Measurements from ENCODE around the gene HSPA1L.

Gene HSPA1L

DNA sequence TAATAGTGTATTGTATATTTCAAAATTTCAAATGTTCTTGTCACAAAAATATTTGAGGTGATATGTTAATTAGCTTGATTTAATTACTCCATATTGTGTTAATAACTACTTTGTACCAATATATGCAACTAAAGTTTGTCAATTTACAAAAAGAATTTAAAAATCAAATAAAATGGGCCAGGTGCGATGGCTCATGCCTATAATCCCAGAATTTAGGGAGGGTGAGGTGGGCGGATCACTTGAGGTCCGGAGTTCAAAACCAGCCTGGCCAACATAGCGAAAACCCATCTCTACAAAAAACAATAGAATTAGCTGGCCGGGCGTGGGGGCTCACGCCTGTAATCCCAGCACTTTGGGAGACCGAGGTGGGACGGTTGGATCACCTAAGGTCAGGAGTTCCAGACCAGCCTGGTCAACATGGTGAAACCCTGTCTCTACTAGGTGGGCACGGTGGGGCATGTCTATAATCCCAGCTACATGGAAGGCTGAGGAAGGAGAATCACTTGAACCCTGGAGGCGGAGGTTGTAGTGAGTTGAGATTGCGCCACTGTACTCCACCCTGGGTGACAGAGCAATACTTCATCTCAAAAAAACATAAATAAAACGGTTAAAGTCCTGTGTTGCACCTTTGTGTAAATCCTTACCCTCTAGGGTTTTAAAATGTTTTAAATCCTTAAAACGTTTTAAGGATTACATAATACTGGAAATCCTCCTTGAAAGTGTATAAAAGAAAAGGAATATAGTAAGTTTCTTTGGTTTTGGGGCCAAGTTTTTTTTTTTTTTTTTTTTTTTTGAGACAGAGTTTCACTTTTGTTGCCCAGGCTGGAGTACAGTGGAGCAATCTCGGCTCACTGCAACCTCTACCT is 16.5 kb upstream of the HSPA1L start:
- ATAC-seq, result no peak

DNA sequence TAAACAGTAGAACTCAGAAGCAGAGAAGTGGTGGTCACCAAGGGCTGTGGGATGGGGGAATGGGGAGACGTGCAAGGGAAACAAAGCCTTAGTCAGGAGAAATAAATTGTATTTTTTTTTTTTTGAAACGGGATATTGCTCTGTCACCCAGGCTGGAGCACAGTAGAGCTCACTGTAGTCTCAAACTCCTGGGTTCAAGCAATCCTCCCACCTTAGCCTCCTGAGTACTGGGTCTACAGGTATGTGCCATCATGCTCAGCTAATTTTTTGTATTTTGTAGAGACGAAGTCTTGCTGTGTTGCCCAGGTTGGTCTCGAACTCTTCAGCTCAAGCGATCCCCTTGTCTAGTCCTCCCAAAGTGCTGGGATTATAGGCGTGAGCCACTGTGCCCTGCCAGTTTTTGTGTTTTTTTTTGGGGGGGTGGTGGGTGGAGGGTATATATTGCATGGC is 15.8 kb upstream of the HSPA1L start:
- TF ChIP-seq ZC3H10 (CRISPR knock-in tag; IDR thresholded peaks at IDR 0.05) (no peak), ARNTL (CRISPR knock-in tag; IDR thresholded peaks at IDR 0.05; ENCODE audit: borderline replicate concordance, low read depth) (no peak), TCF4 (CRISPR knock-in tag; IDR thresholded peaks at IDR 0.05; ENCODE audit: borderline replicate concordance) (no peak), ZNF70 (CRISPR knock-in tag; IDR thresholded peaks at IDR 0.05) (no peak)
- ATAC-seq, result no peak

More for the DNA sequence above, 16.5 kb upstream of the HSPA1L start:
- TF ChIP-seq GLIS3 (CRISPR knock-in tag; IDR thresholded peaks at IDR 0.05) (no peak), ZNF565 (CRISPR knock-in tag; conservative IDR thresholded peaks at IDR 0.05; ENCODE audit: low read depth) (no peak), SNAI2 (CRISPR knock-in tag; IDR thresholded peaks at IDR 0.05) (no peak), OSR1 (CRISPR knock-in tag; IDR thresholded peaks at IDR 0.05) (no peak), ZNF70 (CRISPR knock-in tag; IDR thresholded peaks at IDR 0.05) (no peak), ZFP30 (CRISPR knock-in tag; IDR thresholded peaks at IDR 0.05) (no peak), ARNTL (CRISPR knock-in tag; IDR thresholded peaks at IDR 0.05; ENCODE audit: borderline replicate concordance, low read depth) (no peak), PPARA (CRISPR knock-in tag; IDR thresholded peaks at IDR 0.05; ENCODE audit: borderline replicate concordance) (no peak), ZC3H10 (CRISPR knock-in tag; IDR thresholded peaks at IDR 0.05) (no peak), ZFP3 (CRISPR knock-in tag; IDR thresholded peaks at IDR 0.05) (no peak), ISL1 (CRISPR knock-in tag; IDR thresholded peaks at IDR 0.05) (no peak), ZNF8 (CRISPR knock-in tag; IDR thresholded peaks at IDR 0.05) (no peak), ESRRG (CRISPR knock-in tag; IDR thresholded peaks at IDR 0.05) (no peak), BACH2 (CRISPR knock-in tag; IDR thresholded peaks at IDR 0.05; ENCODE audit: borderline replicate concordance) (no peak), CSRNP3 (CRISPR knock-in tag; IDR thresholded peaks at IDR 0.05) (no peak), POU6F1 (CRISPR knock-in tag; IDR thresholded peaks at IDR 0.05; ENCODE audit: borderline replicate concordance, low read depth) (no peak), TOX (CRISPR knock-in tag; IDR thresholded peaks at IDR 0.05; ENCODE audit: borderline replicate concordance) (no peak), CSDC2 (CRISPR knock-in tag; IDR thresholded peaks at IDR 0.05) (no peak)
- TF ChIP-seq, protein P1, sequence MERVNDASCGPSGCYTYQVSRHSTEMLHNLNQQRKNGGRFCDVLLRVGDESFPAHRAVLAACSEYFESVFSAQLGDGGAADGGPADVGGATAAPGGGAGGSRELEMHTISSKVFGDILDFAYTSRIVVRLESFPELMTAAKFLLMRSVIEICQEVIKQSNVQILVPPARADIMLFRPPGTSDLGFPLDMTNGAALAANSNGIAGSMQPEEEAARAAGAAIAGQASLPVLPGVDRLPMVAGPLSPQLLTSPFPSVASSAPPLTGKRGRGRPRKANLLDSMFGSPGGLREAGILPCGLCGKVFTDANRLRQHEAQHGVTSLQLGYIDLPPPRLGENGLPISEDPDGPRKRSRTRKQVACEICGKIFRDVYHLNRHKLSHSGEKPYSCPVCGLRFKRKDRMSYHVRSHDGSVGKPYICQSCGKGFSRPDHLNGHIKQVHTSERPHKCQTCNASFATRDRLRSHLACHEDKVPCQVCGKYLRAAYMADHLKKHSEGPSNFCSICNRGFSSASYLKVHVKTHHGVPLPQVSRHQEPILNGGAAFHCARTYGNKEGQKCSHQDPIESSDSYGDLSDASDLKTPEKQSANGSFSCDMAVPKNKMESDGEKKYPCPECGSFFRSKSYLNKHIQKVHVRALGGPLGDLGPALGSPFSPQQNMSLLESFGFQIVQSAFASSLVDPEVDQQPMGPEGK (CRISPR knock-in tag; IDR thresholded peaks at IDR 0.05; ENCODE audit: borderline replicate concordance), result no peak

GRCh38 chr6:31829633-31830283 is 14.7 kb upstream of the HSPA1L start:
- TF ChIP-seq RARB (CRISPR knock-in tag; IDR thresholded peaks at IDR 0.05) (no peak), ZC3H10 (CRISPR knock-in tag; IDR thresholded peaks at IDR 0.05) (no peak), ZNF8 (CRISPR knock-in tag; IDR thresholded peaks at IDR 0.05) (no peak), GLIS3 (CRISPR knock-in tag; IDR thresholded peaks at IDR 0.05) (no peak), PPARA (CRISPR knock-in tag; IDR thresholded peaks at IDR 0.05; ENCODE audit: borderline replicate concordance) (no peak), CSDC2 (CRISPR knock-in tag; IDR thresholded peaks at IDR 0.05) (no peak)
- TF ChIP-seq, protein P1 (CRISPR knock-in tag; IDR thresholded peaks at IDR 0.05; ENCODE audit: borderline replicate concordance), result no peak
- peak; percentile 2; the same call in 1 of the 3 replicates for ATAC-seq
